ENCODE data around the gene GPR158.

Gene GPR158

DNA sequence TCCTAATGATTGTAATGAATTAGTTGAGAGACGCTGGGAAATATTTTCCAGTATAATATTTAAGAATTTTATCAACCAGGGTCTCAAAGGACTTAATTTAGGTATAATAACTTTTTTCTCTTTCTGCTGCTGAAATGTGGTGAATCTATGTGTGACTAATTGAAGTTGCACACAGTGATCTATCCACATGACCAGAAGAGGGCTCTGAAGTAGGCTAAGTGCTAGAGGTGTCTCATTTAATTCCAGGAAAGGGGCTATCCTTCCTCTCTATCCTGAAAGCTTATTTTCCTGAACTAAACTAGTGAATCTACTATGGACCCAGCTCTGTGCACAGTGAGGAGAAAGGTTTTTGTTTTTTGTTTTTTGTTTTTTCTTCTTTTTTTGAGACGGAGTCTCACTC, 464.8 kb downstream of the GPR158 start:
- H3K27ac ChIP-seq: no peak overlapping the region
- no peak overlapping the region for H3K4me3 ChIP-seq

DNA sequence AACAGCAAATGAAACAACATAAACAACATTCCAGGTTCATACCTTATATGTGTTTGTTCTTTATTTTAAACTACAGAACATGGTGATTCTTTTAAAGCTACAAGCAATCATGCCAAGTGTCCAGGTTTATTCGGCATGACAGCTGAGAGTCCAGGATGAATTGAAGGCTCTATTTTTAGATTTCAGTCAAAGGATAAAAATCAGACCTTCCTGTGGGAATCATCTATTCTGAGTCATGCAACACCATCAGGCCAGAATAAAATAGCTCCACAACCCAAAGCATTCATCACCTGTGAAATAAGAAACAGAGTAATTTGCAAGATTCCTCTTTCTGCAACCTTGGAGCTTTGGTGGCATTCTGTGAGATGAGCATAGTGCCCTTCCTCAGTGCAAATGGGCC, 466.8 kb downstream of the GPR158 start:
- no peak overlapping the region for H3K4me3 ChIP-seq
- no peak overlapping the region for H3K27ac ChIP-seq

DNA sequence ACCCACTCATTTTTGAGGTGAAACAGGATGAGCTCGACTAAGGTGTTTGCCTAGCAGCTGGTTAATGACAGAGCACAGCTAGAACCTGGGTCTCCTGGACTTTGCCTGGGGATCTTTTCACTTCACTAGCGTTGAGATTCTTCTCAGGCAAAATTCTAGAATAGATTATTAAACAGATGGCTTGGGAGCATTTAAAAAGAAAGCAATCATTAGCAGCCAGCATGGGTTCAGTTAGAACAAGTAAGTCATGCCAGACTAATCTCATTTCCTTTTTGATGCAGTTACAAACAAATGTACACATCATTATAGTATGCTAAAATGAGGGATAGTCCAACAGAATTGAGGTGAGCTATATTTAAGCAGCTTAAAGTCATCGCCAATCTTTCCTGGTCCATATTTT, 467.9 kb downstream of the GPR158 start:
- Histone ChIP-seq H3K27ac (no peak overlapping the region), H3K4me3 (no peak overlapping the region)

DNA sequence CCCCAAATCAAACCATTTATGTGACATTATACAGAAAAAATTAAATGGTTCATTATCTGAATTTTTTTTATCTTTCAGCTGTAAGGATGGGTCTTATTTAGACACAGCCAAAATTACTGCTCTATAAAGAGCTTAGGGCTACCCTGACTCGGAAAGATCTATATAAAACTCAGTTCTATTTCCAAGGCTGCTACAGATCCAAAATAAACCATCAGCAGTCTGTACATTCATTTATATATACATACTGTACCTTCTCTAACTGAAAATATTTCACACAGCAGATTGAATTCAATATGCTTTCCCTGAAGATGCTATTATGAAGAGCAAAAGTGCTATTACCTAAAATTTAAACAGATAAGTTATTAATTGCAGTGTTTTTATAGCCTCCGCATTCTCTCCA, 471.6 kb downstream of the GPR158 start:
- H3K4me3 ChIP-seq: no peak overlapping the region

DNA sequence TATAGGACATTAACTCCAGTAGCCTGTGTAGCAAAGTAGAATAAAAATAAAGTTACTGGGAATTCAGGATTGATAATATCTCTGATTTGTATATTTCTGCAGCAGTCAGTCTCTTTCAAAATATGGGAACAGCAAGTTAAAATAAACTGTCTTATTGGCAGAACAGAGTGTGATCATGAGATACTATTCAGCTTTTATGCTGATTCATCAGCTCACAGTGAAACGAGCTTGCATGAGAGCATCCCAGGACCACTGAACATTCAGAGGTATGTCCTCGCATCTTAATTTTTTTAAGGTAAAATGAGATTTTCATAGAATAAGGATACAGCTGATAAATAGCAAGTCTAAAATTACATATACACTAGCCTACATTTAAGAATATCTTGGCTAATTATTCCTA, 476.7 kb downstream of the GPR158 start:
- no peak overlapping the region for H3K4me3 ChIP-seq
- no peak overlapping the region for H3K27ac ChIP-seq

More for the DNA sequence above, 471.6 kb downstream of the GPR158 start:
- no peak overlapping the region for H3K27ac ChIP-seq
